Measurements from ENCODE around the gene PITPNC1.

The PITPNC1 gene

GRCh38 chr17:67737145-67737544, 360.1 kb downstream of the PITPNC1 start:
- Histone ChIP-seq H3K27me3 (ENCODE audit: control insufficient read depth in 1 of 2, insufficient read depth in 2 of 2, low read length in 2 of 2) (no peaks in the 10 kb centered on the region), H3K9me3 (ENCODE audit: control insufficient read depth in 1 of 2, low read length in 2 of 2) (no peaks in the 10 kb centered on the region), H3K4me3 (ENCODE audit: low read depth in 1 of 2, low read length in 2 of 2) (no peak overlapping the region), H3K27ac (ENCODE audit: low read depth, low read length) (no peak overlapping the region), H3K36me3 (ENCODE audit: control insufficient read depth in 1 of 2, insufficient read depth in 2 of 2, low read length in 2 of 2) (peaks cover 34 to 81% of the 10 kb centered on the region in 2 donors), H3K9ac (ENCODE audit: low read depth in 1 of 2, low read length in 2 of 2) (no peak overlapping the region), H3K4me1 (ENCODE audit: control insufficient read depth in 1 of 2, insufficient read depth in 2 of 2, low read length in 2 of 2) (no peaks in the 10 kb centered on the region)

- Histone ChIP-seq H3K9me3 (ENCODE audit: control insufficient read depth in 1 of 2, low read length in 2 of 2) (no peaks in the 10 kb centered on the region), H3K4me3 (ENCODE audit: low read depth in 1 of 2, low read length in 2 of 2) (no peak overlapping the region), H3K27ac (ENCODE audit: low read depth, low read length) (no peak overlapping the region), H3K4me1 (ENCODE audit: control insufficient read depth in 1 of 2, insufficient read depth in 2 of 2, low read length in 2 of 2) (peaks cover 0 to 2% of the 10 kb centered on the region in 2 donors), H3K9ac (ENCODE audit: low read depth in 1 of 2, low read length in 2 of 2) (no peak overlapping the region), H3K36me3 (ENCODE audit: control insufficient read depth in 1 of 2, insufficient read depth in 2 of 2, low read length in 2 of 2) (peaks cover 26 to 67% of the 10 kb centered on the region in 2 donors), H3K27me3 (ENCODE audit: control insufficient read depth in 1 of 2, insufficient read depth in 2 of 2, low read length in 2 of 2) (no peaks in the 10 kb centered on the region)
Measured at GRCh38 chr17:67742025-67742424, 364.9 kb downstream of the PITPNC1 start.

All from duodenal mucosa (tissue), 2 donors.